Middle frontal gyrus (tissue), 1 donor: ENCODE measurements around the gene LRRK2.
"Not testable (repeated sequence)": the region's sequence is repeated elsewhere in the genome, so short reads cannot be mapped to it uniquely, and the experiment has no call there.

Source experiments
- DNase-seq: peaks from one replicate; pipeline ENCODE4 v3.0.0-alpha.2; 2015; ENCODE audit warnings: low spot score; ENCODE audit errors: extremely low spot score

The LRRK2 gene

GRCh38 chr12:40212566-40212965 is 12.2 kb upstream of the LRRK2 start:
- DNase-seq = no peak

- no peak for DNase-seq
Measured at GRCh38 chr12:40215982-40216381, 8.8 kb upstream of the LRRK2 start.

- no peak for DNase-seq
Measured at GRCh38 chr12:40216516-40217288, 8.1 kb upstream of the LRRK2 start.

- no peak for DNase-seq
Measured at GRCh38 chr12:40219760-40220159, 5.0 kb upstream of the LRRK2 start.

- DNase-seq = no peak
Measured at GRCh38 chr12:40222247-40222646, 2.5 kb upstream of the LRRK2 start.

GRCh38 chr12:40223646-40224045 is 1.2 kb upstream of the LRRK2 start:
- DNase-seq = no peak

- no peak for DNase-seq
Measured at GRCh38 chr12:40225337-40225983, 663 bp downstream of the LRRK2 start.

GRCh38 chr12:40225984-40226602 is 1.3 kb downstream of the LRRK2 start:
- DNase-seq = no peak

GRCh38 chr12:40226705-40227104 is 1.9 kb downstream of the LRRK2 start:
- peak; percentile 52 for DNase-seq

GRCh38 chr12:40227447-40227846 is 2.6 kb downstream of the LRRK2 start:
- no peak for DNase-seq

- DNase-seq = no peak
Measured at GRCh38 chr12:40228727-40229126, 3.9 kb downstream of the LRRK2 start.

- DNase-seq = peak; percentile 8
Measured at GRCh38 chr12:40229690-40230651, 5.2 kb downstream of the LRRK2 start.

GRCh38 chr12:40232602-40233001 is 7.8 kb downstream of the LRRK2 start:
- DNase-seq = no peak

- no peak for DNase-seq
Measured at GRCh38 chr12:40233741-40234367, 9.1 kb downstream of the LRRK2 start.

GRCh38 chr12:40236357-40236850 is 11.6 kb downstream of the LRRK2 start:
- no peak for DNase-seq

- DNase-seq = no peak
Measured at GRCh38 chr12:40238266-40238902, 13.6 kb downstream of the LRRK2 start.

- no peak for DNase-seq
Measured at GRCh38 chr12:40238979-40239378, 14.2 kb downstream of the LRRK2 start.

- DNase-seq = no peak
Measured at GRCh38 chr12:40240779-40241178, 16.0 kb downstream of the LRRK2 start.

GRCh38 chr12:40241741-40242140 is 16.9 kb downstream of the LRRK2 start:
- no peak for DNase-seq

GRCh38 chr12:40244526-40245156 is 19.8 kb downstream of the LRRK2 start:
- not testable (repeated sequence) for DNase-seq
